HEK293 (cell line): Measurements from ENCODE around the gene ECSIT.

ENCODE experiments used
- GLIS2 ChIP-seq: fragments of 450-650 bp; formaldehyde crosslinking; IDR thresholded peaks from 2 replicates; pipeline ENCODE4 v1.5.1; 2016; ENCODE audit warnings: missing biosample characterization, missing genetic modification characterization
- HOXC10 ChIP-seq: sonication (generic); formaldehyde crosslinking; IDR thresholded peaks from 2 replicates; pipeline ENCODE4 v1.8.1; 2023; ENCODE audit warnings: mild to moderate bottlenecking, missing genetic modification reagents
- MEIS1 ChIP-seq: sonication (generic); formaldehyde crosslinking; IDR thresholded peaks from 2 replicates; pipeline ENCODE4 v1.8.1; 2022; ENCODE audit warnings: missing genetic modification reagents, mild to moderate bottlenecking, borderline replicate concordance
- MYNN ChIP-seq: fragments of 450-650 bp; formaldehyde crosslinking; IDR thresholded peaks from 2 replicates; pipeline ENCODE4 v1.5.1; 2016; ENCODE audit warnings: missing biosample characterization, missing genetic modification characterization, borderline replicate concordance
- REPIN1 ChIP-seq: fragments of 450-650 bp; formaldehyde crosslinking; IDR thresholded peaks from 2 replicates; pipeline ENCODE4 v1.5.1; 2017; ENCODE audit warnings: missing biosample characterization, missing genetic modification characterization, low read depth
- SCRT1 ChIP-seq: fragments of 450-650 bp; formaldehyde crosslinking; IDR thresholded peaks from 2 replicates; pipeline ENCODE4 v1.5.1; 2016; ENCODE audit warnings: missing biosample characterization, missing genetic modification characterization, borderline replicate concordance
- SP3 ChIP-seq: fragments of 450-650 bp; formaldehyde crosslinking; IDR thresholded peaks from 2 replicates; pipeline ENCODE4 v1.5.1; 2016; ENCODE audit warnings: missing biosample characterization, missing genetic modification characterization
- TRIM28 ChIP-seq: IDR thresholded peaks from 2 replicates; pipeline ENCODE4 v1.6.1; 2011; ENCODE audit warnings: low read length, control low read depth, borderline replicate concordance
- ZBTB20 ChIP-seq: fragments of 450-650 bp; formaldehyde crosslinking; IDR thresholded peaks from 2 replicates; pipeline ENCODE4 v1.5.1; 2016; ENCODE audit warnings: missing biosample characterization, missing genetic modification characterization
- ZBTB7A ChIP-seq: fragments of 450-650 bp; formaldehyde crosslinking; IDR thresholded peaks from 2 replicates; pipeline ENCODE4 v1.5.1; 2016; ENCODE audit warnings: low read depth, missing biosample characterization, missing genetic modification characterization
- ZNF121 ChIP-seq: fragments of 450-650 bp; formaldehyde crosslinking; IDR thresholded peaks from 2 replicates; pipeline ENCODE4 v1.5.1; 2016; ENCODE audit warnings: missing biosample characterization, missing genetic modification characterization
- ZNF16 ChIP-seq: fragments of 450-650 bp; formaldehyde crosslinking; IDR thresholded peaks from 2 replicates; pipeline ENCODE4 v1.5.1; 2016; ENCODE audit warnings: low read depth, missing biosample characterization, missing genetic modification characterization
- ZNF169 ChIP-seq: fragments of 450-650 bp; formaldehyde crosslinking; IDR thresholded peaks from 2 replicates; pipeline ENCODE4 v1.5.1; 2016; ENCODE audit warnings: missing biosample characterization, missing genetic modification characterization
- ZNF19 ChIP-seq: fragments of 450-650 bp; formaldehyde crosslinking; IDR thresholded peaks from 2 replicates; pipeline ENCODE4; 2016; ENCODE audit warnings: missing biosample characterization, missing genetic modification characterization, low read depth
- ZNF202 ChIP-seq: fragments of 450-650 bp; formaldehyde crosslinking; IDR thresholded peaks from 2 replicates; pipeline ENCODE4 v1.5.1; 2016; ENCODE audit warnings: missing biosample characterization, missing genetic modification characterization, borderline replicate concordance
- ZNF24 ChIP-seq: fragments of 450-650 bp; formaldehyde crosslinking; IDR thresholded peaks from 2 replicates; pipeline ENCODE4 v1.5.1; 2016; ENCODE audit warnings: missing biosample characterization, missing genetic modification characterization
- ZNF510 ChIP-seq: fragments of 450-650 bp; formaldehyde crosslinking; IDR thresholded peaks from 2 replicates; pipeline ENCODE4 v1.5.1; 2018; ENCODE audit warnings: mild to moderate bottlenecking, missing genetic modification characterization, missing biosample characterization; ENCODE audit not compliant: insufficient replicate concordance
- ZNF549 ChIP-seq: fragments of 450-650 bp; IDR thresholded peaks from 2 replicates; pipeline ENCODE4 v1.5.1; 2018; ENCODE audit warnings: missing biosample characterization, missing genetic modification characterization, mild to moderate bottlenecking, inconsistent platforms, moderate library complexity
- ZNF600 ChIP-seq: fragments of 450-650 bp; formaldehyde crosslinking; IDR thresholded peaks from 2 replicates; pipeline ENCODE4 v1.5.1; 2016; ENCODE audit warnings: missing biosample characterization, missing genetic modification characterization
- ZNF610 ChIP-seq: fragments of 450-650 bp; formaldehyde crosslinking; IDR thresholded peaks from 2 replicates; pipeline ENCODE4 v1.5.1; 2016; ENCODE audit warnings: missing biosample characterization, missing genetic modification characterization, borderline replicate concordance
- ZNF626 ChIP-seq: fragments of 450-650 bp; sonication (Bioruptor Pico); formaldehyde crosslinking; IDR thresholded peaks from 2 replicates; pipeline ENCODE4 v1.5.1; 2018; ENCODE audit warnings: missing biosample characterization, missing genetic modification characterization, inconsistent platforms
- ZNF776 ChIP-seq: fragments of 450-650 bp; formaldehyde crosslinking; IDR thresholded peaks from 2 replicates; pipeline ENCODE4 v1.5.0; 2017; ENCODE audit warnings: missing biosample characterization, missing genetic modification characterization, borderline replicate concordance
- ZSCAN23 ChIP-seq: fragments of 450-650 bp; formaldehyde crosslinking; IDR thresholded peaks from 2 replicates; pipeline ENCODE4 v1.5.1; 2016; ENCODE audit warnings: missing biosample characterization, missing genetic modification characterization
- TF ChIP-seq, protein P1 (sequence below): fragments of 450-650 bp; formaldehyde crosslinking; IDR thresholded peaks from 2 replicates; pipeline ENCODE4 v1.5.1; 2016; ENCODE audit warnings: missing biosample characterization, missing genetic modification characterization
- TF ChIP-seq, protein P2 (sequence below): fragments of 450-650 bp; formaldehyde crosslinking; IDR thresholded peaks from 2 replicates; pipeline ENCODE4 v1.5.1; 2016; ENCODE audit warnings: missing biosample characterization, missing genetic modification characterization
- TF ChIP-seq, protein P3 (sequence below): fragments of 450-650 bp; formaldehyde crosslinking; IDR thresholded peaks from 2 replicates; pipeline ENCODE4 v1.5.1; 2016; ENCODE audit warnings: missing biosample characterization, missing genetic modification characterization
- TF ChIP-seq, protein P4 (sequence below): fragments of 450-650 bp; formaldehyde crosslinking; IDR thresholded peaks from 2 replicates; pipeline ENCODE4 v1.5.1; 2016; ENCODE audit warnings: missing biosample characterization, missing genetic modification characterization
- TF ChIP-seq, protein P5 (sequence below): fragments of 450-650 bp; formaldehyde crosslinking; conservative IDR thresholded peaks from 2 replicates; pipeline ENCODE4 v1.5.1; 2016; ENCODE audit warnings: low read depth, missing biosample characterization, missing genetic modification characterization

The ECSIT gene

DNA sequence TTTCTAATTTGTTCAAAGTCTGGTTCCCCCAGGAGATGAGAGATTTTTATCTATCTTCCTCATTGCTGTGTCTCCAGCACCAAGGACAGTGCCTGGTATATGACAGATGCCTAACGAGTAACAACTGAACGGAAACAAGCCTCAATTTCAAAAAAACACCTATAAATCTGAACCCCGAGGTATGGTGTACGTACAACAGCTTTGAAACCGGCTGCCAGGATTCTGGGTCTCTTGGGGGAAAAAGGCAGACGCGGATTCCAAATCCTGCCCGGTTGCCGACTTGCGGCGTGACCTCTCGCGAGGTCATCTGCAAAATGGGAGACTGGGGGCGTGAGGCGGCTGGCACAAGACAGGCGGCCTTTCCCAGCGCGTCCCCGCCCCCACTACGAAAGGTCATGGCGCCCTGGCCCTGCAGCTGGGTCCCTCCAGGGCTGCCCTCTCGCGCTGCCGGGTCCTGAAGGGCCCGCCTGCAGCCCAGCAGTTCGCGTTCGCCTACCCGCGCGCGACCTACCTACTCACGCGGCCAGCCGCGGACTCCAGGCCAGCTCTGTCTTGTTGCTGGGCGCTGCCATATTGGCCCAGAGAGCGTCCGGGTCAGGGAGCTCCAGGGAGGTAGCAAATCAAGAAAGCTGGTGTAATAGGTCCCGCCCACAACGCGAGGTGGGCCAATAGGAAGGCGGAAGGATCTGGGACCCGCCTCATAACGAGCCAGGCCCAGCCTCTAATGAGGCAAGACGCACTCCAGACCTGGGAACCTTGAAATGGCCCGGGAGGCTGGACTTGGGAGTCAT is at the start of gene ECSIT (continued):
- TF ChIP-seq, protein P1, sequence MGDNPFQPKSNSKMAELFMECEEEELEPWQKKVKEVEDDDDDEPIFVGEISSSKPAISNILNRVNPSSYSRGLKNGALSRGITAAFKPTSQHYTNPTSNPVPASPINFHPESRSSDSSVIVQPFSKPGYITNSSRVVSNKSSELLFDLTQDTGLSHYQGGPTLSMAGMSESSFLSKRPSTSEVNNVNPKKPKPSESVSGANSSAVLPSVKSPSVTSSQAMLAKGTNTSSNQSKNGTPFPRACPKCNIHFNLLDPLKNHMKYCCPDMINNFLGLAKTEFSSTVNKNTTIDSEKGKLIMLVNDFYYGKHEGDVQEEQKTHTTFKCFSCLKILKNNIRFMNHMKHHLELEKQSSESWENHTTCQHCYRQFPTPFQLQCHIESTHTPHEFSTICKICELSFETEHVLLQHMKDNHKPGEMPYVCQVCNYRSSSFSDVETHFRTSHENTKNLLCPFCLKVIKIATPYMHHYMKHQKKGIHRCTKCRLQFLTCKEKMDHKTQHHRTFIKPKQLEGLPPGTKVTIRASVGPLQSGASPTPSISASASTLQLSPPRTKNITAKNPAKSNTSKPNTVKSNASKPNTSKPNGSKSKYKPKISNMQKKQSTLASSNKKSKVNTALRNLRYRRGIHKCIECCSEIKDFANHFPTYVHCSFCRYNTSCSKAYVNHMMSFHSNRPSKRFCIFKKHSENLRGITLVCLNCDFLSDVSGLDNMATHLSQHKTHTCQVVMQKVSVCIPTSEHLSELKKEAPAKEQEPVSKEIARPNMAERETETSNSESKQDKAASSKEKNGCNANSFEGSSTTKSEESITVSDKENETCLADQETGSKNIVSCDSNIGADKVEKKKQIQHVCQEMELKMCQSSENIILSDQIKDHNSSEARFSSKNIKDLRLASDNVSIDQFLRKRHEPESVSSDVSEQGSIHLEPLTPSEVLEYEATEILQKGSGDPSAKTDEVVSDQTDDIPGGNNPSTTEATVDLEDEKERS (tag by site-specific recombination): no peak
- TF ChIP-seq ZBTB20 (tag by site-specific recombination) (peak; percentile 75; the same call in 1 of the 2 replicates), ZNF549 (tag by site-specific recombination) (no peak), ZNF776 (tag by site-specific recombination) (no peak), ZNF626 (tag by site-specific recombination) (no peak), GLIS2 (tag by site-specific recombination) (no peak), SCRT1 (tag by site-specific recombination) (no peak), ZNF202 (tag by site-specific recombination) (no peak), ZNF19 (no peak), TRIM28 (no peak), MEIS1 (CRISPR knock-in tag) (no peak), ZNF610 (tag by site-specific recombination) (peak; percentile 65; the same call in 1 of the 2 replicates), ZBTB7A (tag by site-specific recombination) (no peak), SP3 (tag by site-specific recombination) (peak; percentile 91), ZNF16 (tag by site-specific recombination) (no peak), ZNF600 (tag by site-specific recombination) (peak; percentile 62), MYNN (tag by site-specific recombination) (no peak), ZNF169 (tag by site-specific recombination) (no peak), ZNF24 (tag by site-specific recombination) (no peak), ZNF510 (tag by site-specific recombination) (no peak), HOXC10 (CRISPR knock-in tag) (no peak), ZSCAN23 (tag by site-specific recombination) (no peak), REPIN1 (tag by site-specific recombination) (no peak), ZNF121 (0 out of 2 replicates have a peak, but pooled peaks have one; percentile 3)
- TF ChIP-seq, protein P2, sequence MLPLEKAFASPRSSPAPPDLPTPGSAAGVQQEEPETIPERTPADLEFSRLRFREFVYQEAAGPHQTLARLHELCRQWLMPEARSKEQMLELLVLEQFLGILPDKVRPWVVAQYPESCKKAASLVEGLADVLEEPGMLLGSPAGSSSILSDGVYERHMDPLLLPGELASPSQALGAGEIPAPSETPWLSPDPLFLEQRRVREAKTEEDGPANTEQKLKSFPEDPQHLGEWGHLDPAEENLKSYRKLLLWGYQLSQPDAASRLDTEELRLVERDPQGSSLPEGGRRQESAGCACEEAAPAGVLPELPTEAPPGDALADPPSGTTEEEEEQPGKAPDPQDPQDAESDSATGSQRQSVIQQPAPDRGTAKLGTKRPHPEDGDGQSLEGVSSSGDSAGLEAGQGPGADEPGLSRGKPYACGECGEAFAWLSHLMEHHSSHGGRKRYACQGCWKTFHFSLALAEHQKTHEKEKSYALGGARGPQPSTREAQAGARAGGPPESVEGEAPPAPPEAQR (tag by site-specific recombination): no peak
- TF ChIP-seq, protein P3, sequence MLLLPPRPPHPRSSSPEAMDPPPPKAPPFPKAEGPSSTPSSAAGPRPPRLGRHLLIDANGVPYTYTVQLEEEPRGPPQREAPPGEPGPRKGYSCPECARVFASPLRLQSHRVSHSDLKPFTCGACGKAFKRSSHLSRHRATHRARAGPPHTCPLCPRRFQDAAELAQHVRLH (tag by site-specific recombination): no peak
- TF ChIP-seq, protein P4, sequence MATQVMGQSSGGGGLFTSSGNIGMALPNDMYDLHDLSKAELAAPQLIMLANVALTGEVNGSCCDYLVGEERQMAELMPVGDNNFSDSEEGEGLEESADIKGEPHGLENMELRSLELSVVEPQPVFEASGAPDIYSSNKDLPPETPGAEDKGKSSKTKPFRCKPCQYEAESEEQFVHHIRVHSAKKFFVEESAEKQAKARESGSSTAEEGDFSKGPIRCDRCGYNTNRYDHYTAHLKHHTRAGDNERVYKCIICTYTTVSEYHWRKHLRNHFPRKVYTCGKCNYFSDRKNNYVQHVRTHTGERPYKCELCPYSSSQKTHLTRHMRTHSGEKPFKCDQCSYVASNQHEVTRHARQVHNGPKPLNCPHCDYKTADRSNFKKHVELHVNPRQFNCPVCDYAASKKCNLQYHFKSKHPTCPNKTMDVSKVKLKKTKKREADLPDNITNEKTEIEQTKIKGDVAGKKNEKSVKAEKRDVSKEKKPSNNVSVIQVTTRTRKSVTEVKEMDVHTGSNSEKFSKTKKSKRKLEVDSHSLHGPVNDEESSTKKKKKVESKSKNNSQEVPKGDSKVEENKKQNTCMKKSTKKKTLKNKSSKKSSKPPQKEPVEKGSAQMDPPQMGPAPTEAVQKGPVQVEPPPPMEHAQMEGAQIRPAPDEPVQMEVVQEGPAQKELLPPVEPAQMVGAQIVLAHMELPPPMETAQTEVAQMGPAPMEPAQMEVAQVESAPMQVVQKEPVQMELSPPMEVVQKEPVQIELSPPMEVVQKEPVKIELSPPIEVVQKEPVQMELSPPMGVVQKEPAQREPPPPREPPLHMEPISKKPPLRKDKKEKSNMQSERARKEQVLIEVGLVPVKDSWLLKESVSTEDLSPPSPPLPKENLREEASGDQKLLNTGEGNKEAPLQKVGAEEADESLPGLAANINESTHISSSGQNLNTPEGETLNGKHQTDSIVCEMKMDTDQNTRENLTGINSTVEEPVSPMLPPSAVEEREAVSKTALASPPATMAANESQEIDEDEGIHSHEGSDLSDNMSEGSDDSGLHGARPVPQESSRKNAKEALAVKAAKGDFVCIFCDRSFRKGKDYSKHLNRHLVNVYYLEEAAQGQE (tag by site-specific recombination): peak; percentile 99
- TF ChIP-seq, protein P5, sequence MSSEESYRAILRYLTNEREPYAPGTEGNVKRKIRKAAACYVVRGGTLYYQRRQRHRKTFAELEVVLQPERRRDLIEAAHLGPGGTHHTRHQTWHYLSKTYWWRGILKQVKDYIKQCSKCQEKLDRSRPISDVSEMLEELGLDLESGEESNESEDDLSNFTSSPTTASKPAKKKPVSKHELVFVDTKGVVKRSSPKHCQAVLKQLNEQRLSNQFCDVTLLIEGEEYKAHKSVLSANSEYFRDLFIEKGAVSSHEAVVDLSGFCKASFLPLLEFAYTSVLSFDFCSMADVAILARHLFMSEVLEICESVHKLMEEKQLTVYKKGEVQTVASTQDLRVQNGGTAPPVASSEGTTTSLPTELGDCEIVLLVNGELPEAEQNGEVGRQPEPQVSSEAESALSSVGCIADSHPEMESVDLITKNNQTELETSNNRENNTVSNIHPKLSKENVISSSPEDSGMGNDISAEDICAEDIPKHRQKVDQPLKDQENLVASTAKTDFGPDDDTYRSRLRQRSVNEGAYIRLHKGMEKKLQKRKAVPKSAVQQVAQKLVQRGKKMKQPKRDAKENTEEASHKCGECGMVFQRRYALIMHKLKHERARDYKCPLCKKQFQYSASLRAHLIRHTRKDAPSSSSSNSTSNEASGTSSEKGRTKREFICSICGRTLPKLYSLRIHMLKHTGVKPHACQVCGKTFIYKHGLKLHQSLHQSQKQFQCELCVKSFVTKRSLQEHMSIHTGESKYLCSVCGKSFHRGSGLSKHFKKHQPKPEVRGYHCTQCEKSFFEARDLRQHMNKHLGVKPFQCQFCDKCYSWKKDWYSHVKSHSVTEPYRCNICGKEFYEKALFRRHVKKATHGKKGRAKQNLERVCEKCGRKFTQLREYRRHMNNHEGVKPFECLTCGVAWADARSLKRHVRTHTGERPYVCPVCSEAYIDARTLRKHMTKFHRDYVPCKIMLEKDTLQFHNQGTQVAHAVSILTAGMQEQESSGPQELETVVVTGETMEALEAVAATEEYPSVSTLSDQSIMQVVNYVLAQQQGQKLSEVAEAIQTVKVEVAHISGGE (tag by site-specific recombination): peak; percentile 59; the same call in 1 of the 2 replicates
